ENCODE results near the gene JARID2.
A peak's percentile ranks its signal among the peaks of the same experiment; 100 is the strongest.

The JARID2 gene

DNA sequence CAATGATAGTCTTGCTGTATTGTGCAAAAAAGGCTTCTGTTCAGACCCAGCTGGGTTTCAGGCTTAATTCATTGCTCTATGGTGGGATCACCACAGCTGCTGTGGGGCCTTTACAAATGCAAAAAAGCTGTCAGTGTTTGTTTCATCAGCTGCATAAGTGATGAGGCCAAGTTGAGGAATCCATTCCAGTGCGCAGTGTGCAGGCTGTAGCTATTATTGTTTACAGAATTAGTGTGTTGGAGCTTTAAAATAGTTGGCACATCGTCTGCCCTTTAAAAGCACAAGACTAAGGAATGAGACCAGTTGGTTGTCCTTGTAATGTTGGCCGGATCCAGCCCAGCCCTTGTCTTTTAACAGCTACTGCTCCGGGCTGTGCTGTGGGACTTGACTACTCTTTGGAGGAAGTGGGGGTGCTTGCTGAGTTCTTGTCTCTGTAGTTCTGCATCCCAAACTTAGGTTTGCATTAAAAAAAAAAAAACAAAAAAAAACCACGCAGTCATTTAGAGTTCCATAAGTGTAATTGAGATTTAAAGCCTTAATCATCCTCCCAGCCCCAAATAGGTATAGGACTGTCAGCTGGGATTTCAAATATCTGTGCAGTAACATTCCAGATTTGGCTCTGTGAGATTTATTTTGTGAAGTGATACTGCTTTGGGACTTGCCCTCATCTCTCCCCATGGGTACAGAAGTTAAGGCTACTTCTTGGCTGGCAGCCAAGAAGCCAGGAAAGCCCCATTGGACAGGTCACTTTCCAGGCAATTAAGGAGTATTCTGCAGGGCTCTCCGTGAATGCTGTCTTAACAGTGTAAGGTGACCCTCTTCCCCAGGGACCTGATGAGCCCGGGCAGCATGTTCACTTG is 19.3 kb downstream of the JARID2 start:
- in situ Hi-C loops (cut with HindIII; ENCODE audit: low sequenced_read_pairs): no loop called here
- DNase-seq (ENCODE audit: low read depth, low spot score): peak; percentile 56
- TF ChIP-seq, protein P1, sequence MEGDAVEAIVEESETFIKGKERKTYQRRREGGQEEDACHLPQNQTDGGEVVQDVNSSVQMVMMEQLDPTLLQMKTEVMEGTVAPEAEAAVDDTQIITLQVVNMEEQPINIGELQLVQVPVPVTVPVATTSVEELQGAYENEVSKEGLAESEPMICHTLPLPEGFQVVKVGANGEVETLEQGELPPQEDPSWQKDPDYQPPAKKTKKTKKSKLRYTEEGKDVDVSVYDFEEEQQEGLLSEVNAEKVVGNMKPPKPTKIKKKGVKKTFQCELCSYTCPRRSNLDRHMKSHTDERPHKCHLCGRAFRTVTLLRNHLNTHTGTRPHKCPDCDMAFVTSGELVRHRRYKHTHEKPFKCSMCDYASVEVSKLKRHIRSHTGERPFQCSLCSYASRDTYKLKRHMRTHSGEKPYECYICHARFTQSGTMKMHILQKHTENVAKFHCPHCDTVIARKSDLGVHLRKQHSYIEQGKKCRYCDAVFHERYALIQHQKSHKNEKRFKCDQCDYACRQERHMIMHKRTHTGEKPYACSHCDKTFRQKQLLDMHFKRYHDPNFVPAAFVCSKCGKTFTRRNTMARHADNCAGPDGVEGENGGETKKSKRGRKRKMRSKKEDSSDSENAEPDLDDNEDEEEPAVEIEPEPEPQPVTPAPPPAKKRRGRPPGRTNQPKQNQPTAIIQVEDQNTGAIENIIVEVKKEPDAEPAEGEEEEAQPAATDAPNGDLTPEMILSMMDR (IDR thresholded peaks at IDR 0.05; ENCODE audit: low read depth, low read length): no peak

DNA sequence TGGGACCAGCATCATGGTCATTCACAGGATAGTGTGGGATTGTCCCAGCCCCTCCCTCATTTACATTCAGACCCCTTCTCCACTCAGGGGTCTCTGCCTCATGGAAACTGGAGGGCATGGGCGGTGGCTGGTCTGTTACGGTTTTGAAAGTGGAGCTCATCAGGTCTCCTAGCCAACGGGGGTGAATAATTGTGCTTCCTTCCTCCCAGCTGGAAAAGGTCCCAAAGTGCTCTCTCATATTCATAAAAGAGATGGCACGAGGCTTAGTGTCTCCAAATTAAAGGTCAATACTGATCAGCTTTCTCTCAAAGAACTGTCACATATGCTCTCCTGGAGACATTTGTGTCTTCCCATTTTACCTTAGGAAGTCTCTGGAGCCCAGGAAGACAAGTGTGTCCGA is 19.9 kb downstream of the JARID2 start:
- no peak for DNase-seq (ENCODE audit: low read depth, low spot score)
- in situ Hi-C loops (cut with HindIII; ENCODE audit: low sequenced_read_pairs): no loop called here
- TF ChIP-seq, protein P1 (IDR thresholded peaks at IDR 0.05; ENCODE audit: low read depth, low read length): no peak
- H3K4me3 ChIP-seq (ENCODE audit: low read depth, low read length): no peak overlapping the region

More for the DNA sequence above, 19.3 kb downstream of the JARID2 start:
- no peak overlapping the region for H3K4me3 ChIP-seq (ENCODE audit: low read depth, low read length)

DNA sequence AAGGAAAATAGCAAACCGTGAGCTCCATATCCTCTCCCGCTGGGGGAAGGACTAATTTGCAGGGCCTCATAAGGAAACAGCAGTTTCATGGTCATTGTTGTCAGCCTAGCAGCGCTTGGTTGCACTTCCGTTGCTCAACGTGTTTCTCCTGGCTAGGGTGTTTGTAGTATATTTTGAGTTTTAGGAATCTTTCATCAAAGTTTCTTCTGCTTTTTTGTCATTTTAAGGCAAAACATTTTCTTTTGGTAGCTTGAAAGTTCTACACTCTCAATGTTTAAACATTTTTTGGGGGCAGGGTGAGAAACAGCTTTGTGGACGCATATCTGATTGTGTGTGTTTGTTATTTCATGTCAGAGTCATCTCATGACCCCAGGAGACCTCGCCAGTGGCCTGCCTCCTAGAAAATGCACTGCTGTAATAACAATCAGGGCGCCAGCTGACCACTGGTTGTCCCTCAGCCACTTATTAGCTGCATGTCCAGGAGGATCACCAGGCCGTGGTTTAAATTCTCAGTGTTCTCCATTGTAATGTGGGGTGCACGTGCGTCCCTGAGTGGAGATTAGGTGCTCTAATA is 20.6 kb downstream of the JARID2 start:
- no peak for DNase-seq (ENCODE audit: low read depth, low spot score)
- no peak overlapping the region for H3K4me3 ChIP-seq (ENCODE audit: low read depth, low read length)
- in situ Hi-C loops (cut with HindIII; ENCODE audit: low sequenced_read_pairs): no loop called here

DNA sequence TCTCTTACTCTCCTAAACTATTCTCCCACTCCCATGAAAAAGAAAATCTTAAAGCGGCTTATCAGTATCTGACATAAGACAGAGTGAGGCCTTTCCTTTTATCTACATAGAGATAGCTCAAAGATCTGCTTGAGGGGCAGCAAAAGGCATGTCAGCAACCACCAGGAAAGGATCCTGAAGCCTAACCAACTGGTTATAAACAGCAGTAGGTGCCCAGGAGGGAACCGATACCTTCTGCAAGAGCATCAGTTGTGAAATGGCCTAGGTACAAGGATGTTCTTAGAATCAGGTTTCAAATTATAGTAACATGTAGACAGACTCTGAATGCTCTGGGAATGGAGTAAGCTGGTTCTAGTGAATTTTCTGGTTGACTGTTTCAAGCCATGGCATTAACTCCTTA is 21.4 kb downstream of the JARID2 start:
- in situ Hi-C loops (cut with HindIII; ENCODE audit: low sequenced_read_pairs): no loop called here
- H3K4me3 ChIP-seq (ENCODE audit: low read depth, low read length): no peak overlapping the region
- DNase-seq (ENCODE audit: low read depth, low spot score): no peak
- TF ChIP-seq, protein P1 (IDR thresholded peaks at IDR 0.05; ENCODE audit: low read depth, low read length): no peak

More for the DNA sequence above, 20.6 kb downstream of the JARID2 start:
- TF ChIP-seq, protein P1 (IDR thresholded peaks at IDR 0.05; ENCODE audit: low read depth, low read length): no peak

DNA sequence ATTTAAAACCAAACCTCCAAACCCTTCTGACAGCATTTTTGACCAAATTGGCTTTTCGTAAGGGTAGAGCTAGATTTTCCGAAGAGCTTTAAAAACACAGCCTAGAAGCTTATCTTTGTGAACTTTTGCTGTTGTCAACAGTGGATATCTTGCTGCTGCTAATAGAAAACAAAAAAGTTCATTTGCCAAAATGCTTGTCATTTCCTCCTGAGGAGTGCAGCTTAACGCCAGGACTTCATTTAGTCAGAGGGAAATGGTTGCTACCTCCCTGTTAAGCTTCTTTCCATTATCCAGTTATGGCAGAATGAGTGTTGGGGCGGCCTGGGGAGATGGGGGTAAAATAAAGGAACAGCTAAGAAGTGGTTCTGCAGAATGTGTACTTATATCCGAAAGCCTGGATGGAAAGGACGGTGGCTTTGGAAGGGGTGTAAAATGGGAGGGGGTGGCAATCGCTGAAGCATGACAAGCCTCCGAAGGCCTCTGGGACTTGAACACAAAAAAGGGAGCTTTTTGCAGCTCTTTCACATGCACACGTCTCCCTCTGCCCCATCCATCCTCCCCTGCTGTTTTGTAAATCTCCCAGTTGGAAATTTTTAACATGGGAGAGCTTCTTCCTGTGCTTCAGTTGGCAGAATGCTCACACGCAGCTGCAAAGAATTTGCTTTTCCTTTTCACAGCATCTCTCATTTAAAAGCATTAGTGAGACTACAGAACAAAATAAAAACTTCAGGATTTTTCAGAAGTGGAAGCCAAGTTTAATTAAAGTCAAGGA is 22.5 kb downstream of the JARID2 start:
- no peak overlapping the region for H3K4me3 ChIP-seq (ENCODE audit: low read depth, low read length)
- TF ChIP-seq, protein P1 (IDR thresholded peaks at IDR 0.05; ENCODE audit: low read depth, low read length): no peak
- in situ Hi-C loops (cut with HindIII; ENCODE audit: low sequenced_read_pairs): no loop called here
- no peak for DNase-seq (ENCODE audit: low read depth, low spot score)

DNA sequence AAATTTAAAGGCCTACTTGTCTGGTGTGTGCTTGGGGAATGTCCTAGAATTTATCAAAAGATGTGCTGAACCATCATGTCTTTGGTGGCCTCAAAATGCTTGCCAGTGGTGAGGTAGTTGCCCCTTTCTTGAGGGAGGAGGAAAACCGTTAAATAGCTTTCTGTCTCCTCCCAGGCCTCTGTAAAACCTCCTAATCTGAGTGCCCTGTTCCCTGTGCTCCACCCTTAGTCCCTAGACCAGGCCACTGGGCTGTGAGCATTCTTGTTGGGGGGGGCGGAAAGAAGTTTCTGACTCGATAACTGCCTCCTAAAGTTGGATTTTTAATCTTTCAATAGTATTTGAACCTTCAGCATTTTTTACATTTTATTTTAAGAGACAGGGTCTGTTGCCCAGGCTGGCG is 23.1 kb downstream of the JARID2 start:
- H3K4me3 ChIP-seq (ENCODE audit: low read depth, low read length): no peak overlapping the region
- no peak for DNase-seq (ENCODE audit: low read depth, low spot score)
- TF ChIP-seq, protein P1 (IDR thresholded peaks at IDR 0.05; ENCODE audit: low read depth, low read length): no peak
- in situ Hi-C loops (cut with HindIII; ENCODE audit: low sequenced_read_pairs): no loop called here
